Dendritic cell treated with granulocyte-macrophage colony-stimulating factor and Interleukin-4, amounts not matched to agents 40 ng/mL and 50 ng/mL, for 4 days (primary cell): Measurements from ENCODE around the gene SORCS3.

Experiments used
- H3K27ac Mint-ChIP-seq: one replicate; pipeline ENCODE4 v1.8.0; 2022; ENCODE audit warnings: mild to moderate bottlenecking, mixed read lengths
- H3K27me3 Mint-ChIP-seq: one replicate; pipeline ENCODE4 v1.8.0; 2022; ENCODE audit warnings: mild to moderate bottlenecking, mixed read lengths
- H3K36me3 Mint-ChIP-seq: one replicate; pipeline ENCODE4 v1.8.0; 2022; ENCODE audit warnings: low read depth, mixed read lengths
- H3K4me1 Mint-ChIP-seq: one replicate; pipeline ENCODE4 v1.8.0; 2022; ENCODE audit warnings: low read depth, mixed read lengths
- H3K4me3 Mint-ChIP-seq: one replicate; pipeline ENCODE4 v1.8.0; 2022; ENCODE audit warnings: mild to moderate bottlenecking, moderate library complexity, mixed read lengths
- H3K9me3 Mint-ChIP-seq: one replicate; pipeline ENCODE4 v1.8.0; 2022; ENCODE audit warnings: mixed read lengths
- intact Hi-C: fragments of 100-400 bp; cut with micrococcal nuclease; formaldehyde crosslinking; loops from one replicate; pipeline ENCODE4 v1.15.0; 2022

The SORCS3 gene

GRCh38 chr10:104641187-104641936, at the start of gene SORCS3:
TSS of gene SORCS3 (plus strand) at chr10:104641290.
- H3K4me1 Mint-ChIP-seq: no peaks in the 10 kb centered on the region
- H3K36me3 Mint-ChIP-seq: no peaks in the 10 kb centered on the region
- no peaks in the 10 kb centered on the region for H3K9me3 Mint-ChIP-seq
- H3K27ac Mint-ChIP-seq: no peak within 1 kb of the TSS
- intact Hi-C loops: no loop called here
- peaks cover 81% of the 10 kb centered on the region for H3K27me3 Mint-ChIP-seq
- H3K4me3 Mint-ChIP-seq: no peak within 1 kb of the TSS

- no peak overlapping the region for H3K4me3 Mint-ChIP-seq
- H3K36me3 Mint-ChIP-seq: no peaks in the 10 kb centered on the region
- H3K27me3 Mint-ChIP-seq: peaks cover 23% of the 10 kb centered on the region
- no peaks in the 10 kb centered on the region for H3K9me3 Mint-ChIP-seq
- no peak overlapping the region for H3K27ac Mint-ChIP-seq
- peaks cover 5% of the 10 kb centered on the region for H3K4me1 Mint-ChIP-seq
- intact Hi-C loops: no loop called here
Observed at GRCh38 chr10:104591441-104591840, 49.6 kb upstream of the SORCS3 start.

DNA sequence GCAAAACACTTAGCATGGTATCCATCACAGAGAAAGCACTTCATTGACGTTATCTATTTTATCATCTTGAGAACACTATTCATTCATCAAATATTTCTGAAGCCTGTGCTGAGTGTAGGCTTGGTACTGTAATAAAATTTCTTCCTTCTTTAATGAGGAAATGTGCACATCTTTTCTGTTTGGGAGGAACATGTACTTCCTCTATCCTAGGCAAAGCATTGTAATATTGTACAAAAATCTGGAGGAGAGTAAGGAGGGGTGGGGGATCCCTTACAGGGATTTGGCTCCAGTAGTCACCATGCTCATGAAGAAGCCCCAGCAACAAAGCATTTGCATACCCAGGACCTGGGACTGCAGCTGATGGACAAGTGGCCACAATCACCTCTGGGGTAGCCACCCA, 39.9 kb upstream of the SORCS3 start:
- H3K4me1 Mint-ChIP-seq: peaks cover 23% of the 10 kb centered on the region

DNA sequence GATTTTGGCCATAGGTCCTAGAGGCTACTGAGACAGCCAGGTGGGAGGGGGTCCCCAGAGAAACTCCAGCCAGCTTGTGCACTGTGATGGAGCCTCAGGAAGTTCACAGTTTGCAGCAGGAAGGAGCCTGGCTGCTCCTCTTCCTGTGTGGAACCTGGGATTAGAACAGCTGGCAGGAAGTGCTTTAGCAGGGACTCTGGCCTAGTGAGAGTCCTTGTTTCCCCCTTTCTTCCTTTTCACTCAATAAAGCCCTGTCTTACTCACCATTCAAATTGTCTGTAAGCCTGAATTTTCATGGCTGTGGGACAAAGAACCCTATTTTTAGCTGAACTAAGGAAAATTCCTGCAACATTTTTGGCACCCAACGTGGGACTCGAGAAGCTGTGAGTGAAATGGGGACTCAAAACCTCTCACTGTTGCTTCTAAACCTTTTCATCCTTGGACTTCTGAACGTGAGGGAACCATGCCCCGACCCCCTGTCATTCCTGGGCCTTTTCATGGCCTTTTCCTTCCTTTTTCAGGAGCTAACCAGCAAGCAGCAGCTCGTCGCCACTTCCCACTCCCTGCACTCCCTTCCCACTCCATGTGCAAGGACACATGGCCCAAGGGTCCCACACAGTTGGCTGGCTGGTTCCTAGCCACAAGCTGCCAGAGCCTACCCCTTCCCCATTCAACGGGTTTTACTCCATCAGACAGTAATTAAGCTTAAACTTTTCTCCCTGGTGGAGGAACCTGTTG, 32.8 kb upstream of the SORCS3 start:
- intact Hi-C loops: no loop called here

More for the DNA sequence above, 39.9 kb upstream of the SORCS3 start:
- Mint-ChIP-seq H3K36me3 (no peaks in the 10 kb centered on the region), H3K9me3 (no peaks in the 10 kb centered on the region), H3K27me3 (peaks cover 17% of the 10 kb centered on the region), H3K4me3 (no peak overlapping the region), H3K27ac (no peak overlapping the region)
- intact Hi-C loops: no loop called here

DNA sequence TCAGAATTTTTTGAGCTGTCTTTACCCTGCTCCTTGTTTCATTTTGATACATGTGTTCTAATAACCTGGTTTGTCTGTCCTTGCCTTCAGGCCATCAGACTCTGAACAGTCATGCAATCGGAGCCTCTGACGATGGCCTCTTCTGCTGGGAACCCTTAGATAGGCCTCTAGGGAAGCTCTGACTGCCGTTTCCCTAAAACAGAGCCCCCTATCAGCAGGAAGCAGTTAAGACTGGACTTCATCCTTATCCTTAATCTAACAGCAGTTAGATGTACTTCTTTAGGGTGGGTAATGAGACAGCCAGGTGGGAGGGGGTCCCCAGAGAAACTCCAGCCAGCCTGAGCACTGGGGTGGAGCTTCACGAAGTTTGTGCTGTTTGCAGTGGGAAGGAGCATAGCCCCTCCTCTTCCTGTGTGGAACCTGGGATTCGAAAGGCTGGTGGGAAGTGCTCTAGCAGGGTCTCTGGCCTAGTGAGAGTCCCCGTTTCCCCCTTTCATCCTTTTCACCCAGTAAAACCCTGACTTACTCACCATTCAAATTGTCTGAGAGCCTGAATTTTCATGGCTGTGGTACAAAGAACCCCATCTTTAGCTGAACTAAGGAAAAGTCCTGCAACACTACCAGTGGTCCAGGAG, 28.4 kb upstream of the SORCS3 start:
- intact Hi-C loops: no loop called here
- H3K27me3 Mint-ChIP-seq: peaks cover 9% of the 10 kb centered on the region

More for the DNA sequence above, 32.8 kb upstream of the SORCS3 start:
- peaks cover 14% of the 10 kb centered on the region for H3K27me3 Mint-ChIP-seq
- no peak overlapping the region for H3K27ac Mint-ChIP-seq
- H3K4me3 Mint-ChIP-seq: no peak overlapping the region
- H3K4me1 Mint-ChIP-seq: no peaks in the 10 kb centered on the region
- H3K9me3 Mint-ChIP-seq: peaks cover 19% of the 10 kb centered on the region
- no peaks in the 10 kb centered on the region for H3K36me3 Mint-ChIP-seq

DNA sequence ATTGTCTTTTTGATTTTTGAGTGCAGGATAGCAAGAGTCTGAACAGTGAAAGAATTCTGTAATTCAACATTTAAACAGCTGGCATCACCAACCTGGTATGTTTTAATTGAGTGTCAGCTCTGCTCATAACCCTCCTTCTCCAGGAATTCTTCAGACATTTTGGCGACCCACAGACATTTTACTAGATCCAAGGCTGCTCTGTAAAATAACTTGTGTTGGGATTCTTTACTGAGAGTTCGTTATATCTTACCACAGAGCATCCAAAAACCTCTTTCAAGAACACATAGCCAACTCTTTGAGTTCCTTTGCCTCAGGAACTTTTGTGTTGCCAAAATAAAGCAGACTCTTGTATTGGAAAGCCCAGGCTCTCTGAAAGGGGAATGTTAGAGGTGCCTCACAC, 27.7 kb upstream of the SORCS3 start:
- H3K27ac Mint-ChIP-seq: no peak overlapping the region
- H3K4me3 Mint-ChIP-seq: no peak overlapping the region
- H3K9me3 Mint-ChIP-seq: peaks cover 11% of the 10 kb centered on the region
- no peaks in the 10 kb centered on the region for H3K4me1 Mint-ChIP-seq
- intact Hi-C loops: no loop called here
- peaks cover 9% of the 10 kb centered on the region for H3K27me3 Mint-ChIP-seq
- H3K36me3 Mint-ChIP-seq: no peaks in the 10 kb centered on the region

More for the DNA sequence above, 28.4 kb upstream of the SORCS3 start:
- no peaks in the 10 kb centered on the region for H3K4me1 Mint-ChIP-seq
- peaks cover 18% of the 10 kb centered on the region for H3K9me3 Mint-ChIP-seq
- H3K36me3 Mint-ChIP-seq: no peaks in the 10 kb centered on the region
- no peak overlapping the region for H3K27ac Mint-ChIP-seq
- H3K4me3 Mint-ChIP-seq: no peak overlapping the region

DNA sequence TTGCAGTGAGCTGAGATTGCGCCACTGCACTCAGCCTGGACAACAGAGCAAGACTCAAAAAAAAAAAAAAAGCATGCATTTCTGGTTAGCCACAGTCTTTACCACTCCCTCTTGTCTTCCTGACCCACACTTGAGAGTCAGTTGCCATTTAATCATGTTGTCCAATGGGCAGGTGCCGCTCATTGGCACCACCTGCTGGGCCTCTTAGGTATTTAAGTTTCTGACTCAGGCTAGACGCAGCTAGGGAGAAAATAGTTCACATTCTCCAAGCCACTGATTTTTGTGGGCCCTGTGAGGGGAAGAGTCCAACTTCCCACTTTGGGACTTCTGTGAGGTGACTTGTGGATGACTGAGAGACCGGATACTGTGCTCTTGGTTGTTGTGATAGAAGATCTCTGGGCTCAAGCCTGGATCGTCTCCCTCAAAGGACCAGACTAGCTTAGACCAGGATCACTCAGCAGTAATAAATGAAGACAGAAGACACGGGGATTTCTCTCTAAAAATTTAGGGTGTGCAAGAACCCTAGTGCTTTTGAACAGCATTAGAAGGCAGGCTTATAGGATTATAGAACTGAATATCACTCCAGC, 26.8 kb upstream of the SORCS3 start:
- no peaks in the 10 kb centered on the region for H3K4me1 Mint-ChIP-seq
- intact Hi-C loops: loop anchor here (1.0 kb wide), 2 partner anchors 33 to 208 kb away; no protein-coding TSS in a partner anchor
- H3K27ac Mint-ChIP-seq: no peak overlapping the region
- no peaks in the 10 kb centered on the region for H3K36me3 Mint-ChIP-seq
- no peak overlapping the region for H3K4me3 Mint-ChIP-seq
- H3K27me3 Mint-ChIP-seq: peaks cover 9% of the 10 kb centered on the region
- peaks cover 1% of the 10 kb centered on the region for H3K9me3 Mint-ChIP-seq

DNA sequence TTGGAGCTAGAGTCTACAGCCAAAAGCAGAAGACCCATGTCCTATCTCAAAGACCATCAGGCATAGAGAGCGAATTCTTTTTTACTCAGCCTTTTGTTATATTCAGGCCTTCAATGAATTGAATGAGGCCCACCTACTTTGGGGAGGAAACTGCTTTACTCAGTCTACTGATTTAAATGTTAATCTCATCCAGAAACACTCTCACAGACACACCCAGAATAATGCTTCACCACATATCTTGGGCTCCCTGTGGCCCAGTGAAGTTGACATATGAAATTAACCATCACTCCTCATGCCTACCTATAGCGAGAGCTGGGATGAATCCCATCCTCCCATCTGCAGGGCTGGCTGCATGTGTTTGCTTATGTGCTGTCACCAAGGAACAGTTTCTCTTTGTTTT, 26.0 kb upstream of the SORCS3 start:
- Mint-ChIP-seq H3K27me3 (peaks cover 12% of the 10 kb centered on the region), H3K36me3 (no peaks in the 10 kb centered on the region), H3K4me3 (no peak overlapping the region), H3K9me3 (no peaks in the 10 kb centered on the region), H3K27ac (no peak overlapping the region), H3K4me1 (no peaks in the 10 kb centered on the region)
- intact Hi-C loops: no loop called here

DNA sequence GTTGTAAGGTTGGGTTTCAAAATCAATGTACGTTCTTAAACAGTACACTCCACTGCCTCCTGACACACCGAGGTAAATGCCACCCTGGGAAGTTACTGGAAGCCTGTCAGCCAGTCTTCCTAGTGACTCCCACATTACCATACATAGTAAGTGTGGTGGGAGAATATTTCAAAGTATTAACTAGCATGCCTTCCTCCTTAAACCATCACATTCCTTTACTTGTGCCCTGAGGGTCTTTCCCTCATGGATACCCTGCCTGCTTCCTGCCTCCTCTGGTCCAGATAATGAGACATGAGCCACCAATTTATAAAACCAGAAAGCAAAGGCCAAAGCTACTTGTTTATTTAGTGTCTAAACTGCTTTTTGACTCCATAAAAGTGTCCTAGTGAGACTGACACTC, 23.3 kb upstream of the SORCS3 start:
- H3K9me3 Mint-ChIP-seq: no peaks in the 10 kb centered on the region
- no peak overlapping the region for H3K27ac Mint-ChIP-seq
- intact Hi-C loops: no loop called here
- peaks cover 19% of the 10 kb centered on the region for H3K27me3 Mint-ChIP-seq
- no peak overlapping the region for H3K4me3 Mint-ChIP-seq
- H3K36me3 Mint-ChIP-seq: no peaks in the 10 kb centered on the region
- H3K4me1 Mint-ChIP-seq: no peaks in the 10 kb centered on the region

DNA sequence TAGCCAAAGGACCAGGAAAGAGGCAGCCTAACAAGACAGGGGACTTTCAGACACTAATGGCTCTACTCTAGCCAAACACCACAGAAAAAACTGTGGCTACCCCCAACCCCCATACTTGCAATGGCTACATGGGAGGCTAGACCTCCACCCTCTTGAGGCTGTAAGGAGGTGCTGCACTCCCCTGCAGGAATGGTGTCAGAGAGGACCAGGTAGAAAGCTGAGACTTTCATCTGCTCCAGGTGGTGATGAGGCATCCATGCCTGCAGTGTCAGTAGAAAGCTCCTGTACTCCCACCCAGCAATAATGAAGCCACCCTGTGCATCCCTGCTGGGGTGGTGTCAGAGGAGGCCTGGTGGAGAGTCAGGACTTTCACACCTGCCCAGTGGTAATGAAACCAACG, 18.9 kb upstream of the SORCS3 start:
- intact Hi-C loops: no loop called here
- H3K4me1 Mint-ChIP-seq: no peaks in the 10 kb centered on the region
- H3K27ac Mint-ChIP-seq: no peak overlapping the region
- no peaks in the 10 kb centered on the region for H3K36me3 Mint-ChIP-seq
- H3K4me3 Mint-ChIP-seq: no peak overlapping the region
- peaks cover 32% of the 10 kb centered on the region for H3K27me3 Mint-ChIP-seq
- no peaks in the 10 kb centered on the region for H3K9me3 Mint-ChIP-seq

DNA sequence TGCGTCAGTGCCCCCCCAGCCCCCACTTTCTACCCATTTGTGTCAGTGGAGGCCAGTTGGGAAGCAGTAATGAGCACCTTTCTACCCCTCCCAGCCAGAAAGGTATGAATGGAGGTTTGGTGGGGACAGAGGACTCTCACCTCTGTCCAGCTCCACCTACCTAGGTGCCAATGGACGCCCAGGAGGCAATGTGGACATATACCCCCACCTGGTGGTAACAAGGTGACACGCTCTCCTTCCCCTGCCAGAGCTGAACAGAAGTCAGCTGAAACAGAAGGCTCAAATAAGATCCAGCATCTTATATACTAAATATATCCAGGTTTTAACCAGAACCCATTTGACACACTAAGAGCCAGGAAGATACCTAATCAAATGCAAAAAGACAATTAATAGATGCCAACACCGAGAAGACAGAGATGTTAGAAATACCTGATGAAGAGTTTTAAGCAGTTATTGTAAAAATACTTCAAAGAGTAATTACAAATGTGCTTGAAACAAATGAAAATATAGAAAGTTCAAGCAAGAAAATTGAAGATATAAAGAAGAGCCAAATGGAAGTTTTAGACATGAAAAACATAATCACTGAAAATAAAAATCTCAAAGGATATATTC, 18.4 kb upstream of the SORCS3 start:
- Mint-ChIP-seq H3K9me3 (no peaks in the 10 kb centered on the region), H3K27me3 (peaks cover 32% of the 10 kb centered on the region), H3K36me3 (no peaks in the 10 kb centered on the region), H3K4me1 (no peaks in the 10 kb centered on the region), H3K4me3 (no peak overlapping the region), H3K27ac (no peak overlapping the region)
- intact Hi-C loops: no loop called here

DNA sequence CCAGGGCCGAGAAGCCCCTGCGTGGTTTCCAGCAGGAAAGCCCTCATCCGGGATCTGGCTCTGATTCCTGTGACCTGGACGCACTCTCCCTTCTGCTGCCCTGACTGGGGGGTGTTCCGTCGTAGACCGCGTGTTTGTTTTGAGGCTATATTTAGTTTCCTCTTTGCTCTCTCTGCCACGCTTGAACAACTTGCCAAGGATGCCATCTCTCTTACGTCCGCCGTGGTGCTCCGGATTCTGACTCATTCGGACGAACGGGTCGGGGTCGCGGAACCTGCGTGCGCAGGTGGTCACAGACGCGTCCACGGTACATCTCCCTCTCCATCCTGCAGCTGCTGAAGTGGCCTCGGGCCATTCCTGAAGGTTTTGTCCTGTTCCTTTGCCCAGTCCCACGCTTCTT, 10.4 kb upstream of the SORCS3 start:
- H3K27me3 Mint-ChIP-seq: peaks cover 22% of the 10 kb centered on the region
- H3K27ac Mint-ChIP-seq: no peak overlapping the region
- H3K36me3 Mint-ChIP-seq: no peaks in the 10 kb centered on the region
- no peaks in the 10 kb centered on the region for H3K9me3 Mint-ChIP-seq
- intact Hi-C loops: no loop called here
- no peak overlapping the region for H3K4me3 Mint-ChIP-seq
- H3K4me1 Mint-ChIP-seq: no peaks in the 10 kb centered on the region

DNA sequence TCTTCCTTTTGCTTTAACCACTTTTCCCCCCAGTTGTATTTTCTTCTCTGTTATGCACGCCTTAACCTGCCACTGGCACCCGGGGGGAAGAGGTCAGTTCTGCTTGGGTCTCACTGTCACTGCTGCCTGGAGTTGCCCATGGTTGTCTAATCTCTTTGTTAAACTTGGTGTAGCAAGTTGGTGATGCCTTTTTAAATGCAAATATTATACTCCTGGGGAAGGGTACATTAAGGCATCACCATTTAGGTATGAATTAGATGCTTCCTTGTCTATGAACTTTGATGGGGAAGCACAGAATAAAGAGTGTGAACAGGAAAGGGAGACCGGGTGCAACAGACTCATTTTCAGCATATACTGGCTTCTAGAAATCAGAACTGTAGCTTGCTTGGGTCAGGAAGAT, 9.1 kb upstream of the SORCS3 start:
- peaks cover 22% of the 10 kb centered on the region for H3K27me3 Mint-ChIP-seq
- H3K9me3 Mint-ChIP-seq: no peaks in the 10 kb centered on the region
- intact Hi-C loops: no loop called here
- no peak overlapping the region for H3K4me3 Mint-ChIP-seq
- no peaks in the 10 kb centered on the region for H3K36me3 Mint-ChIP-seq
- no peaks in the 10 kb centered on the region for H3K4me1 Mint-ChIP-seq
- H3K27ac Mint-ChIP-seq: no peak overlapping the region
